HEK293 (cell line): ENCODE data around the gene AKT3.

ENCODE experiments used
- CTCF ChIA-PET: fragments of 350-600 bp; formaldehyde crosslinking; extraction: SDS; loops from one replicate; lab custom pipeline; 2021; ENCODE audit warnings: antibody characterized with exemption; lab: Yijun Ruan, JAX
- POLR2A ChIA-PET: fragments of 300-600 bp; formaldehyde crosslinking; extraction: SDS; loops from one replicate; lab custom pipeline; 2020; ENCODE audit warnings: antibody characterized with exemption, inconsistent platforms; lab: Yijun Ruan, JAX
- H3K27ac ChIP-seq: fragments of 200-500 bp; sonication (Bioruptor generic); 2 replicates; pipeline ENCODE4 v1.5.1; 2014; ENCODE audit warnings: low read depth, low read length, control low read depth, inconsistent platforms; ENCODE audit errors: extremely low read depth
- H3K36me3 ChIP-seq, 2 experiments: fragments of 200-500 bp in 1 of 2; sonication (Bioruptor generic) in 1 of 2; 1 replicate in 1 of 2; 2 replicates in 1 of 2; pipeline ENCODE4 v1.5.1; 2014 to 2017; ENCODE audit warnings: inconsistent platforms in 2 of 2, low read length in 2 of 2; ENCODE audit not compliant: control insufficient read depth in 2 of 2, insufficient read depth in 1 of 2
- H3K4me1 ChIP-seq: fragments of 200-500 bp; sonication (Bioruptor generic); 2 replicates; pipeline ENCODE4 v1.5.1; 2014; ENCODE audit warnings: mild to moderate bottlenecking, low read length, inconsistent platforms; ENCODE audit not compliant: control insufficient read depth, insufficient read depth
- H3K4me3 ChIP-seq: 2 replicates; pipeline ENCODE4 v1.5.1; 2011; ENCODE audit warnings: low read depth, mild to moderate bottlenecking, control low read depth, low read length, moderate library complexity
- H3K9me3 ChIP-seq: fragments of 200-500 bp; sonication (Bioruptor generic); 2 replicates; pipeline ENCODE4 v1.5.1; 2014; ENCODE audit warnings: low read depth, low read length, inconsistent platforms; ENCODE audit not compliant: control insufficient read depth, insufficient read depth
- GLI2 ChIP-seq: fragments of 450-650 bp; formaldehyde crosslinking; IDR thresholded peaks from 2 replicates; pipeline ENCODE4; 2017; ENCODE audit warnings: missing biosample characterization, missing genetic modification characterization, low read depth, borderline replicate concordance
- GLIS2 ChIP-seq: fragments of 450-650 bp; formaldehyde crosslinking; IDR thresholded peaks from 2 replicates; pipeline ENCODE4 v1.5.1; 2016; ENCODE audit warnings: missing biosample characterization, missing genetic modification characterization
- KLF7 ChIP-seq: fragments of 450-650 bp; formaldehyde crosslinking; IDR thresholded peaks from 2 replicates; pipeline ENCODE4 v1.5.1; 2016; ENCODE audit warnings: missing biosample characterization, missing genetic modification characterization, borderline replicate concordance
- ZBTB17 ChIP-seq: fragments of 450-650 bp; formaldehyde crosslinking; IDR thresholded peaks from 2 replicates; pipeline ENCODE4 v1.5.1; 2016; ENCODE audit warnings: missing biosample characterization, missing genetic modification characterization
- ZEB2 ChIP-seq: fragments of 450-650 bp; formaldehyde crosslinking; IDR thresholded peaks from 2 replicates; pipeline ENCODE4 v1.5.1; 2016; ENCODE audit warnings: missing biosample characterization, missing genetic modification characterization
- ZFHX2 ChIP-seq: fragments of 450-650 bp; formaldehyde crosslinking; conservative IDR thresholded peaks from 2 replicates; pipeline ENCODE4 v1.5.1; 2016; ENCODE audit warnings: missing biosample characterization, missing genetic modification characterization
- ZNF10 ChIP-seq: fragments of 450-650 bp; formaldehyde crosslinking; IDR thresholded peaks from 2 replicates; pipeline ENCODE4 v1.5.1; 2017; ENCODE audit warnings: missing biosample characterization, missing genetic modification characterization
- ZNF174 ChIP-seq: fragments of 450-650 bp; formaldehyde crosslinking; IDR thresholded peaks from 2 replicates; pipeline ENCODE4 v1.5.0; 2017; ENCODE audit warnings: missing biosample characterization, mild to moderate bottlenecking, missing genetic modification characterization
- ZNF211 ChIP-seq: fragments of 450-650 bp; formaldehyde crosslinking; IDR thresholded peaks from 2 replicates; pipeline ENCODE4 v1.5.1; 2016; ENCODE audit warnings: low read depth, missing biosample characterization, missing genetic modification characterization
- ZNF266 ChIP-seq: fragments of 450-650 bp; formaldehyde crosslinking; IDR thresholded peaks from 2 replicates; pipeline ENCODE4 v1.5.1; 2016; ENCODE audit warnings: missing biosample characterization, missing genetic modification characterization, low read depth
- ZNF350 ChIP-seq: fragments of 450-650 bp; formaldehyde crosslinking; IDR thresholded peaks from 2 replicates; pipeline ENCODE4 v1.5.0; 2017; ENCODE audit warnings: missing biosample characterization, mild to moderate bottlenecking, missing genetic modification characterization
- ZNF404 ChIP-seq: fragments of 450-650 bp; formaldehyde crosslinking; IDR thresholded peaks from 2 replicates; pipeline ENCODE4 v1.5.1; 2017; ENCODE audit warnings: missing biosample characterization, missing genetic modification characterization
- ZNF426 ChIP-seq: fragments of 450-650 bp; formaldehyde crosslinking; IDR thresholded peaks from 2 replicates; pipeline ENCODE4 v1.5.1; 2017; ENCODE audit warnings: missing biosample characterization, missing genetic modification characterization, mild to moderate bottlenecking, inconsistent platforms, moderate library complexity
- ZNF596 ChIP-seq: fragments of 450-650 bp; IDR thresholded peaks from 2 replicates; pipeline ENCODE4 v1.5.0; 2018; ENCODE audit warnings: missing biosample characterization, mild to moderate bottlenecking, missing genetic modification characterization, moderate library complexity
- ZNF629 ChIP-seq: fragments of 450-650 bp; formaldehyde crosslinking; IDR thresholded peaks from 2 replicates; pipeline ENCODE4 v1.5.1; 2017; ENCODE audit warnings: missing biosample characterization, missing genetic modification characterization
- ZNF654 ChIP-seq: fragments of 450-650 bp; formaldehyde crosslinking; IDR thresholded peaks from 2 replicates; pipeline ENCODE4 v1.5.1; 2016; ENCODE audit warnings: low read depth, missing biosample characterization, missing genetic modification characterization
- ZNF792 ChIP-seq: fragments of 450-650 bp; formaldehyde crosslinking; IDR thresholded peaks from 2 replicates; pipeline ENCODE4 v1.5.1; 2016; ENCODE audit warnings: missing biosample characterization, missing genetic modification characterization
- ZNF830 ChIP-seq: fragments of 450-650 bp; IDR thresholded peaks from 2 replicates; pipeline ENCODE4 v1.5.0; 2018; ENCODE audit warnings: missing biosample characterization, missing genetic modification characterization, low read depth, mild to moderate bottlenecking, moderate library complexity
- ZXDB ChIP-seq: fragments of 450-650 bp; formaldehyde crosslinking; IDR thresholded peaks from 2 replicates; pipeline ENCODE4 v1.5.1; 2016; ENCODE audit warnings: missing biosample characterization, missing genetic modification characterization
- TF ChIP-seq, protein P1 (sequence below): fragments of 450-650 bp; formaldehyde crosslinking; IDR thresholded peaks from 2 replicates; pipeline ENCODE4 v1.5.1; 2016; ENCODE audit warnings: missing biosample characterization, missing genetic modification characterization
- TF ChIP-seq, protein P2 (sequence below): fragments of 450-650 bp; formaldehyde crosslinking; IDR thresholded peaks from 2 replicates; pipeline ENCODE4 v1.5.1; 2016; ENCODE audit warnings: missing biosample characterization, missing genetic modification characterization
- TF ChIP-seq, protein P3 (sequence below): fragments of 450-650 bp; formaldehyde crosslinking; IDR thresholded peaks from 2 replicates; pipeline ENCODE4 v1.5.1; 2016; ENCODE audit warnings: missing biosample characterization, missing genetic modification characterization
- TF ChIP-seq, protein P4 (sequence below): fragments of 450-650 bp; formaldehyde crosslinking; IDR thresholded peaks from 2 replicates; pipeline ENCODE4 v1.5.1; 2016; ENCODE audit warnings: missing biosample characterization, missing genetic modification characterization

AKT3 gene

DNA sequence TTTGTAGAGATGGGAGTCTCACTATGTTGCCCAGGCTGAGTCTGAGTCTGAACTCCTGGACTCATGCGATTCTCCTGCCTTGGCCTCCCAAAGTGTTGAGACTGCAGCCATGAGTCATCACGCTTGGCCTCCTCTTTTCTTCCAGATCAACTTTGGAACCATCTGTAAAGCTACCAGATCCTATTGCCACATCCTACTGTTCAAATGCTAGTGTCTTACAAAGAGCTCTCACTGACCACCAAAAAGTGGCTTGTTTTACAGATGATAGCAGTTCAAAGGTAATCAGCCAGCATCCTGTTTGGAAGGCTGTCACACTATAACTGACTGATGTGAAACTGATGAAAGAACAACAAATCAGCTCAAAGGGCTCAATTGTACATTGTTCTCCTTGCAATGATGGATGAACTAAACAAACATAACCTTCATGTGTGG, 221.6 kb downstream of the AKT3 start:
- no peak overlapping the region for H3K27ac ChIP-seq
- H3K9me3 ChIP-seq = no peaks in the 10 kb centered on the region; the same call in 1 of the 2 replicates
- no peak overlapping the region for H3K4me3 ChIP-seq
- peaks cover 7 to 21% of the 10 kb centered on the region in 2 experiments for H3K36me3 ChIP-seq
- CTCF ChIA-PET = interaction anchor here (0.7 kb wide), 1 partner anchor 13 kb away, joined by 3 read pairs; no protein-coding TSS in a partner anchor
- TF ChIP-seq ZNF266 (tag by site-specific recombination) = no peak
- H3K4me1 ChIP-seq = no peaks in the 10 kb centered on the region
- POLR2A ChIA-PET = no interaction called here

DNA sequence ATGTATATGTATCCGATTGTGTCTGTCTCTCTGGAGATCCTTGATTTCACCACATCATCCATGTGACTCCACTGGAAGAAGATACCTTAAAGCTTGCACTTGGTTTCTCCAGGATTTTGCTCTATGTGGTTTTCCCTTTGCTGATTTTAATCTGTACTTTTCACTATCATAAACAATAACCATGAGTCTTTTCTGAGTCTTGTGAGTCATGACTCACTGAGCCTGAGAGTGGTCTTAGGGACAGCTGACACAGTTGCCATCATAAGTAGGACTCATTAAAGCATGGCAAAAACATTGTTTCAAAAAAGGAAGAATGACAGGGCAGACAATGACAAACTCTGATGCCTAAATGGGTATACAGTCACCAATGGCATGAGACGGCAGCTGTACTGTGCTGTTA, 226.2 kb downstream of the AKT3 start:
- POLR2A ChIA-PET = no interaction called here
- no peaks in the 10 kb centered on the region; the same call in 1 of the 2 replicates for H3K9me3 ChIP-seq
- no peak overlapping the region for H3K27ac ChIP-seq
- no peak overlapping the region for H3K4me3 ChIP-seq
- CTCF ChIA-PET = no interaction called here
- peaks cover 0 to 23% of the 10 kb centered on the region in 2 experiments; a peak in 1 of 3 replicates for H3K36me3 ChIP-seq
- no peaks in the 10 kb centered on the region for H3K4me1 ChIP-seq
- TF ChIP-seq ZNF629 (tag by site-specific recombination) (no peak), ZNF404 (tag by site-specific recombination) (no peak), ZFHX2 (tag by site-specific recombination) (no peak), ZNF426 (no peak), ZNF596 (tag by site-specific recombination) (no peak), ZNF350 (tag by site-specific recombination) (no peak), ZNF654 (tag by site-specific recombination) (no peak), GLIS2 (tag by site-specific recombination) (no peak)
- TF ChIP-seq, protein P1, sequence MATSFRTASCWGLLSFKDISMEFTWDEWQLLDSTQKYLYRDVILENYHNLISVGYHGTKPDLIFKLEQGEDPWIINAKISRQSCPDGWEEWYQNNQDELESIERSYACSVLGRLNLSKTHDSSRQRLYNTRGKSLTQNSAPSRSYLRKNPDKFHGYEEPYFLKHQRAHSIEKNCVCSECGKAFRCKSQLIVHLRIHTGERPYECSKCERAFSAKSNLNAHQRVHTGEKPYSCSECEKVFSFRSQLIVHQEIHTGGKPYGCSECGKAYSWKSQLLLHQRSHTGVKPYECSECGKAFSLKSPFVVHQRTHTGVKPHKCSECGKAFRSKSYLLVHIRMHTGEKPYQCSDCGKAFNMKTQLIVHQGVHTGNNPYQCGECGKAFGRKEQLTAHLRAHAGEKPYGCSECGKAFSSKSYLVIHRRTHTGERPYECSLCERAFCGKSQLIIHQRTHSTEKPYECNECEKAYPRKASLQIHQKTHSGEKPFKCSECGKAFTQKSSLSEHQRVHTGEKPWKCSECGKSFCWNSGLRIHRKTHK (tag by site-specific recombination) = no peak
- TF ChIP-seq, protein P2, sequence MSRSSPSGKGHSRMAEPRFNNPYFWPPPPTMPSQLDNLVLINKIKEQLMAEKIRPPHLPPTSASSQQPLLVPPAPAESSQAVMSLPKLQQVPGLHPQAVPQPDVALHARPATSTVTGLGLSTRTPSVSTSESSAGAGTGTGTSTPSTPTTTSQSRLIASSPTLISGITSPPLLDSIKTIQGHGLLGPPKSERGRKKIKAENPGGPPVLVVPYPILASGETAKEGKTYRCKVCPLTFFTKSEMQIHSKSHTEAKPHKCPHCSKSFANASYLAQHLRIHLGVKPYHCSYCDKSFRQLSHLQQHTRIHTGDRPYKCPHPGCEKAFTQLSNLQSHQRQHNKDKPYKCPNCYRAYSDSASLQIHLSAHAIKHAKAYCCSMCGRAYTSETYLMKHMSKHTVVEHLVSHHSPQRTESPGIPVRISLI (tag by site-specific recombination) = no peak
- TF ChIP-seq, all 188 proteins: peak for 0

DNA sequence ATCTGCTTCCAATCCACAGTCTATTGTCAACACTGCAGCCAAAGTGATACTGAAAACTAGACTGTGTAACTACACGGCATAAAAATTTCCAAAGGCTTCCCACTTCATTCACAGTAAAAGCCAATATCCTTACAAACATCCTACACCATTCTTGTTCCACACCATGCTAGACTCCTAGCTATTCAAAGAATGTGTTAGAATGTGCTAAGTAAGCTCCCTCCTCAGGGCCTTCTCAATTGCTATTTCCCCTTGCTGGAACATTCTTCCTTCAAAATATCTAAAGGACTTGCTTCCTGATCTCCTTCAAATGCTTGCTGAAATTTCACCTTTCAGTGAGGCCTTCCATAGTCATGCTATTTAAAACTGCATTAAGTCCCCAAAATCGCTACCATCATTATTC, 228.1 kb downstream of the AKT3 start:
- Histone ChIP-seq H3K36me3 (peaks cover 0 to 23% of the 10 kb centered on the region in 2 experiments; a peak in 1 of 3 replicates), H3K4me3 (no peak overlapping the region), H3K9me3 (no peaks in the 10 kb centered on the region; the same call in 1 of the 2 replicates), H3K27ac (no peak overlapping the region), H3K4me1 (no peaks in the 10 kb centered on the region)
- ChIA-PET POLR2A (no interaction called here), CTCF (interaction anchor here (0.7 kb wide), 1 partner anchor 561 kb away, joined by 3 read pairs; no protein-coding TSS in a partner anchor)
- TF ChIP-seq ZXDB (tag by site-specific recombination) = no peak
- TF ChIP-seq, protein P3, sequence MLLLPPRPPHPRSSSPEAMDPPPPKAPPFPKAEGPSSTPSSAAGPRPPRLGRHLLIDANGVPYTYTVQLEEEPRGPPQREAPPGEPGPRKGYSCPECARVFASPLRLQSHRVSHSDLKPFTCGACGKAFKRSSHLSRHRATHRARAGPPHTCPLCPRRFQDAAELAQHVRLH (tag by site-specific recombination) = no peak
- TF ChIP-seq GLI2 (tag by site-specific recombination) = no peak

DNA sequence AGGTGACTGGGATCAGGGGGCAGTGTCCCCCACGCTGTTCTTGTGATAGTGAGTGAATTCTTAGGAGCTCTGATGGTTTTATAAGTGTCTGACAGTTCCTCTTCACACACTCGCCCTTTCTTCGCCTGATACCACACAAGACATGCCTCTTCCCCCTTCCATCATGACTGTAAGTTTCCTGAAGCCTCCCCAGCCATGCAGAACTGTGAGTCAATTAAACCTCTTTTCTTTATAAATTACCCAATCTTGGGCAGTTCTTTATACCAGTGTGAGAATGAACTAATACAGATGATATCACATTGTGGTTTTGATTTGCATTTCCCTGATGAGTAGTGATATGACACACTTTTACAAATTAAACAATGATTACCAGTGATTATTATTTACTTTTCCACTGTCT, 229.9 kb downstream of the AKT3 start:
- Histone ChIP-seq H3K9me3 (no peaks in the 10 kb centered on the region; the same call in 1 of the 2 replicates), H3K36me3 (peaks cover 0 to 14% of the 10 kb centered on the region in 2 experiments; a peak in 1 of 3 replicates), H3K4me1 (no peaks in the 10 kb centered on the region), H3K4me3 (no peak overlapping the region), H3K27ac (no peak overlapping the region)
- TF ChIP-seq ZBTB17 (no peak), ZNF174 (tag by site-specific recombination) (no peak), KLF7 (tag by site-specific recombination) (no peak), ZNF211 (tag by site-specific recombination) (no peak), ZEB2 (tag by site-specific recombination) (no peak), ZNF792 (tag by site-specific recombination) (no peak), ZNF10 (no peak), ZNF830 (no peak)
- TF ChIP-seq, protein P4, sequence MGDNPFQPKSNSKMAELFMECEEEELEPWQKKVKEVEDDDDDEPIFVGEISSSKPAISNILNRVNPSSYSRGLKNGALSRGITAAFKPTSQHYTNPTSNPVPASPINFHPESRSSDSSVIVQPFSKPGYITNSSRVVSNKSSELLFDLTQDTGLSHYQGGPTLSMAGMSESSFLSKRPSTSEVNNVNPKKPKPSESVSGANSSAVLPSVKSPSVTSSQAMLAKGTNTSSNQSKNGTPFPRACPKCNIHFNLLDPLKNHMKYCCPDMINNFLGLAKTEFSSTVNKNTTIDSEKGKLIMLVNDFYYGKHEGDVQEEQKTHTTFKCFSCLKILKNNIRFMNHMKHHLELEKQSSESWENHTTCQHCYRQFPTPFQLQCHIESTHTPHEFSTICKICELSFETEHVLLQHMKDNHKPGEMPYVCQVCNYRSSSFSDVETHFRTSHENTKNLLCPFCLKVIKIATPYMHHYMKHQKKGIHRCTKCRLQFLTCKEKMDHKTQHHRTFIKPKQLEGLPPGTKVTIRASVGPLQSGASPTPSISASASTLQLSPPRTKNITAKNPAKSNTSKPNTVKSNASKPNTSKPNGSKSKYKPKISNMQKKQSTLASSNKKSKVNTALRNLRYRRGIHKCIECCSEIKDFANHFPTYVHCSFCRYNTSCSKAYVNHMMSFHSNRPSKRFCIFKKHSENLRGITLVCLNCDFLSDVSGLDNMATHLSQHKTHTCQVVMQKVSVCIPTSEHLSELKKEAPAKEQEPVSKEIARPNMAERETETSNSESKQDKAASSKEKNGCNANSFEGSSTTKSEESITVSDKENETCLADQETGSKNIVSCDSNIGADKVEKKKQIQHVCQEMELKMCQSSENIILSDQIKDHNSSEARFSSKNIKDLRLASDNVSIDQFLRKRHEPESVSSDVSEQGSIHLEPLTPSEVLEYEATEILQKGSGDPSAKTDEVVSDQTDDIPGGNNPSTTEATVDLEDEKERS (tag by site-specific recombination) = no peak
- POLR2A ChIA-PET = no interaction called here
- CTCF ChIA-PET = no interaction called here
